HFFc6 (cell line): Measurements from ENCODE around the gene RAD21L1. TPM values are rescaled to one million over a fixed set of nuclear protein-coding genes. Genes with fewer than 3 reads are reported as not detected.
A peak's percentile ranks its signal among the peaks of the same experiment; 100 is the strongest.

ENCODE experiments used
- DNase-seq: peaks from one replicate; pipeline ENCODE4 v3.0.0-alpha.2; 2018
- H3K27ac Mint-ChIP-seq: 2 replicates; pipeline ENCODE4 v1.8.0; 2020; ENCODE audit warnings: mild to moderate bottlenecking, mixed read lengths
- H3K27me3 Mint-ChIP-seq: 2 replicates; pipeline ENCODE4 v1.8.0; 2021; ENCODE audit warnings: mild to moderate bottlenecking, moderate library complexity, mixed read lengths; ENCODE audit not compliant: insufficient read depth
- H3K36me3 Mint-ChIP-seq: 2 replicates; pipeline ENCODE4 v1.8.0; 2021; ENCODE audit warnings: low read depth, mixed read lengths
- H3K4me1 Mint-ChIP-seq: 2 replicates; pipeline ENCODE4 v1.8.0; 2020; ENCODE audit warnings: low read depth, mixed read lengths
- H3K4me3 Mint-ChIP-seq: 2 replicates; pipeline ENCODE4 v1.8.0; 2020; ENCODE audit warnings: mild to moderate bottlenecking, moderate library complexity, mixed read lengths
- H3K9me3 Mint-ChIP-seq: 2 replicates; pipeline ENCODE4 v1.8.0; 2020; ENCODE audit warnings: mild to moderate bottlenecking, mixed read lengths
- total RNA-seq, 6 experiments: library from RNA; stranded (reverse); fragmentation: NEBNext Ultra II Directional; extraction: Animal tissue kit (Norgen Biotek cat#: 25700); gene quantifications; 2 replicates in 1 of 6; 3 replicates in 5 of 6; pipeline ENCODE4 v1.2.3, GENCODE V29; 2021
- TF ChIP-seq, protein P1 (sequence below): fragments of 200-600 bp; sonication (generic); IDR thresholded peaks from 2 replicates; pipeline ENCODE4 v1.5.0; 2021; ENCODE audit warnings: antibody characterized with exemption, mild to moderate bottlenecking

The RAD21L1 gene
- total RNA-seq, 6 experiments from 2014 or later, result 0.35 to 0.89 (median 0.56) TPM

DNA sequence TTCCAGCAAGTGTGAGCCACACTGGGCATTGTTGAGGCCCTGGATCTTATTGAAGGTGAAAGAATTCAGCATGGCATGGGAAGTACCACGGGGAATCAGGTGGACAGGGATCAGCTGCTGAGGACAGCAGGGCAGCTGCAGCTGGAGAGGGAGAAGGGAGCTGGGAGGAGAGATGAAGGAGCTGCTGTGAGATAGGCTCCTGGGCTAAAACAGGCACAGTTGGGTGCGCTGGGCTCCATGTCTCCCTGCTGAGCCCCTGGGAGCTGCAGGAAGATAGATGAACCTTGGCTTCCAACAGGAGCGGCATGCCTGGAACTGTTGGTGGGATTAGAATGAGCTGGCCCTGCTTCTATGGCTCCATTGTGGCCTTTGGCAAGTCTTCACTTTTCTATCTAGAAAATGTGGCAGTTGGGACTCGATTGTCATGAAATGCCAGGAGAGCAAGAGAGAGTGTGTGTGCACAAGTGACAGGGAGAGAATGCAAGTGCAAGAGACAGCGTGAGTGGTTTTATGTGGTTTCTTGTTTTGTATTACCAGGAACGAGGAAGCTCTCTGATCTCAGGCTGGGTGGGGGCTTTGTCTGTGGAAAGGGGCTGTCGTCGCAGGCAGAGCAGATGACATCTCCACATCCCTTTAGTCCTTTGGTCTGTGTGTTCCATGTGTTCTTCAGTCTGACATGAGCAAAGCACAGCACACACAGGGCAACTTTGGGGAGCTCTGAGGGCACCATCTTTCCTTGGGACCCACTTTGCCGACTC is 60.6 kb downstream of the RAD21L1 start:
- TF ChIP-seq, protein P1, sequence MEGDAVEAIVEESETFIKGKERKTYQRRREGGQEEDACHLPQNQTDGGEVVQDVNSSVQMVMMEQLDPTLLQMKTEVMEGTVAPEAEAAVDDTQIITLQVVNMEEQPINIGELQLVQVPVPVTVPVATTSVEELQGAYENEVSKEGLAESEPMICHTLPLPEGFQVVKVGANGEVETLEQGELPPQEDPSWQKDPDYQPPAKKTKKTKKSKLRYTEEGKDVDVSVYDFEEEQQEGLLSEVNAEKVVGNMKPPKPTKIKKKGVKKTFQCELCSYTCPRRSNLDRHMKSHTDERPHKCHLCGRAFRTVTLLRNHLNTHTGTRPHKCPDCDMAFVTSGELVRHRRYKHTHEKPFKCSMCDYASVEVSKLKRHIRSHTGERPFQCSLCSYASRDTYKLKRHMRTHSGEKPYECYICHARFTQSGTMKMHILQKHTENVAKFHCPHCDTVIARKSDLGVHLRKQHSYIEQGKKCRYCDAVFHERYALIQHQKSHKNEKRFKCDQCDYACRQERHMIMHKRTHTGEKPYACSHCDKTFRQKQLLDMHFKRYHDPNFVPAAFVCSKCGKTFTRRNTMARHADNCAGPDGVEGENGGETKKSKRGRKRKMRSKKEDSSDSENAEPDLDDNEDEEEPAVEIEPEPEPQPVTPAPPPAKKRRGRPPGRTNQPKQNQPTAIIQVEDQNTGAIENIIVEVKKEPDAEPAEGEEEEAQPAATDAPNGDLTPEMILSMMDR, result no peak
- no peak overlapping the region for H3K4me3 Mint-ChIP-seq

DNA sequence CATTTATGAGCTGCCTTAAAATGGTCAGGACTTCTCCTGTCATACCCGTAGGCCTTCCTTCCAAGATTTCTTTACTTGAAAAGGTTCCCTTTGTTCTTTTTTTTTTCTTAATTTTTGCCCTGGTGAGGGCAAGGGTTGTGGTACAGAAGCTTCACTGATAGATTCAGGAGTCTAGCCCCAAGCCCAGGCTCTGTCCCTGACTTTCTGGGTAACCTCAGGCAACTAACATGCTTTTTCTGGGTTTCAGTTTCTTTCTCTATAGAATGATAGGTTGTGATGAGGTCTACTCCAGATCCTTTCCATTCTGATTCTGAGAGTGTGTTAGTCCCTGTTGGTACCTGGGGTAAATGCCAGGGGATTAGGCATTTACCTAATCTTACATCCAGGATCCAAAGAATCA is 61.5 kb downstream of the RAD21L1 start:
- Mint-ChIP-seq H3K9me3 (no peaks in the 10 kb centered on the region), H3K27me3 (peaks cover 2% of the 10 kb centered on the region; the same call in 1 of the 2 replicates), H3K4me1 (peaks cover 14% of the 10 kb centered on the region), H3K27ac (no peak overlapping the region), H3K36me3 (no peaks in the 10 kb centered on the region), H3K4me3 (no peak overlapping the region)
- no peak for DNase-seq
- TF ChIP-seq, protein P1, result no peak

More for the DNA sequence above, 60.6 kb downstream of the RAD21L1 start:
- Mint-ChIP-seq H3K36me3 (no peaks in the 10 kb centered on the region), H3K9me3 (no peaks in the 10 kb centered on the region), H3K27ac (no peak overlapping the region), H3K4me1 (peaks cover 6% of the 10 kb centered on the region), H3K27me3 (peaks cover 1% of the 10 kb centered on the region)
- no peak for DNase-seq

DNA sequence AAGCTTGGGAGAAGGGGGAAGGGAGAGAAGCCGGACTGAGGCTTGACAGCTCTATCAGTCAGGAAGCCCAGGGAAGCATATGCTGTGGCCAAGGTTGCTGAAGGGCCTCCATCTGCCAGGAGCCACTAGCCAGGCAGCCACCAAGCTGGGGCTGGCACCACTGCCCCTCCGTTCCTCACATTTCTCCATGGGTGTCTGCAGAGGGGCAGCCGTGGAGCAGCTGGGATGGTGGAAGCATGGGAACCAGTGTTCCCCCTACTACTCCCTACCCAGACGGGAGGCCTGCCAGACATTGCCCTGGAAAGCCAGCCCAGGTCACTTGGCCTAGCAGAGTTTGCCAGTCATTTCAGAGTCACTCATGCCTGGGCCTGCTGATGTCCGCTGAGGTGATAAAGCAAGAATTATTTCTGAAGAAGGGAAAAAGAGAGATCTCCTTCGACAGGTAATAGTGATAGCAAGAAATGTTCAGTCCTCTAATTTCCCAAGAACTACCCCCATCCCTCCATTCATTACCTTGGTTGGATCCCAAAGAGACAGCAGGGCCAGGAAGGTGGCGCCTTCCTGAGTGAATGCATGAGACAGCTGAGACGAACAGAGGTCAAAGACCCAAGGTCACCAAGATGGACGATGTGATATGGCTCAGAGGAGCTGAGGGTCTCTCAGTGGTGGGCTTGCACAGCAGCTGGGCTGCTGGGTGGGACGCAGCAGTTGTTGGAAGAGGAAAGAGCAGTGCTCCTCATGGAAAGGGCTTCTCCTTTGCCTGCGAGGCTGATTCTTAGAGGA is 62.1 kb downstream of the RAD21L1 start:
- TF ChIP-seq, protein P1, result no peak
- peaks cover 14% of the 10 kb centered on the region for H3K4me1 Mint-ChIP-seq

DNA sequence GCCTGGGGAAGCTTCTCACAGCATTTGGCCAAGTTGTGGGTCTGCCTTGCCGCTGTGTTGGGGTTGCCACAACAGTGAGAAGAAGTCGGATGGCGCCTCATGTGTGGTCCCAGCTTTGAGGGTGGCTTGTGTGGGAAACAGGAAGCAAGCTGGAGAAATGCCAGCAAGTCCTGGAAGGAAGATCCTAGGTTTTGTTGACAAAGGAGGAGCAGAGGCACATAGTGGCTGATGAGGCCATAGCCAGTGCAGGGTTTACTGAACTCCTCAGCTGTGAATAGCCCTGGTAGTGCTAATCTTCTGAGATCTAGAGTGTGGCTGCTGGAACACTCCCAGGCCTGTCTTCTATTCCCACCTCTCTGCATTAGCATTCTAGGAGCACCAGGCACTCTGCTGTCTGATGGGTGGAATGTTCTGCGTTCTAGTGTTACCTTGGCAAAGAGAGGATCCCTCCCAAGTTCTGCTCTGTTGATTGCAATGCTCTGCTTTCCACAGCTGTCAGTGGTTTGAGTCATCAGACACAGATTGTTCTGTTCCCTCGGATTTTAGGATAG is 65.4 kb downstream of the RAD21L1 start:
- Mint-ChIP-seq H3K4me3 (no peak overlapping the region), H3K4me1 (peaks cover 14% of the 10 kb centered on the region), H3K27ac (0 out of 2 replicates have a peak overlapping the region, but pooled peaks have one; percentile 31), H3K36me3 (no peaks in the 10 kb centered on the region), H3K27me3 (peaks cover 2% of the 10 kb centered on the region; the same call in 1 of the 2 replicates), H3K9me3 (no peaks in the 10 kb centered on the region)
- peak; percentile 7 for DNase-seq
- TF ChIP-seq, protein P1, result no peak

More for the DNA sequence above, 62.1 kb downstream of the RAD21L1 start:
- H3K4me3 Mint-ChIP-seq, result no peak overlapping the region
- no peak overlapping the region for H3K27ac Mint-ChIP-seq
- H3K36me3 Mint-ChIP-seq, result no peaks in the 10 kb centered on the region
- H3K27me3 Mint-ChIP-seq, result peaks cover 2% of the 10 kb centered on the region; the same call in 1 of the 2 replicates
- no peaks in the 10 kb centered on the region for H3K9me3 Mint-ChIP-seq
- DNase-seq, result no peak

DNA sequence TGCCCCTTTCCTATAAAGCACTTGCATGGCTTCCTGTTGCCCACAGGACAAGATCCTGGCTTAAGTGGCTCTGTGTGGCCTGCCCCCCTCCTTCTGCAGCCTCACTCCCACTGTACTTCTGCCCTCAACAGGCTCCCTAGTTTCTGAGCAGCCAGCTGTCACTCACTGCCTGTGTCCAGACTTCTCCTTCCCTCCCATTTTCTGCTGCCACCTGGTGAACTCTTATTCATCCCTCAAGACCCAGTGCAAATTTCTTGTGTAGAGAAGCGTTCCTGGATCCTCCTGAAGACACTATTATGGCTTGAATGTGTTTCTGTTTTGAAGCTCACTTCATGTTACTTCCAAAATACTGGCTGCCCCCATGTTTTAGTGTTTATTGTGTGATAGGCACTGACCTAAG is 66.8 kb downstream of the RAD21L1 start:
- H3K9me3 Mint-ChIP-seq, result no peaks in the 10 kb centered on the region
- DNase-seq, result no peak

More for the DNA sequence above, 66.8 kb downstream of the RAD21L1 start:
- Mint-ChIP-seq H3K4me1 (peaks cover 14% of the 10 kb centered on the region), H3K27ac (no peak overlapping the region), H3K36me3 (no peaks in the 10 kb centered on the region), H3K4me3 (no peak overlapping the region), H3K27me3 (peaks cover 2% of the 10 kb centered on the region)
- TF ChIP-seq, protein P1, result no peak
